Cortex of kidney (tissue), 1 donor: ENCODE data around the gene SERTAD2.

Experiments used
- DNase-seq: peaks from one replicate; lab custom pipeline; 2025; lab: John Stamatoyannopoulos, UW

Gene SERTAD2, protein sequence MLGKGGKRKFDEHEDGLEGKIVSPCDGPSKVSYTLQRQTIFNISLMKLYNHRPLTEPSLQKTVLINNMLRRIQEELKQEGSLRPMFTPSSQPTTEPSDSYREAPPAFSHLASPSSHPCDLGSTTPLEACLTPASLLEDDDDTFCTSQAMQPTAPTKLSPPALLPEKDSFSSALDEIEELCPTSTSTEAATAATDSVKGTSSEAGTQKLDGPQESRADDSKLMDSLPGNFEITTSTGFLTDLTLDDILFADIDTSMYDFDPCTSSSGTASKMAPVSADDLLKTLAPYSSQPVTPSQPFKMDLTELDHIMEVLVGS

GRCh38 chr2:64653109-64654062 lies at the start of gene SERTAD2:
Gene SERTAD2 (minus strand): TSS chr2:64653913. CDS start chr2:64636871, 17,042 bp downstream.
- no peak for DNase-seq

- DNase-seq: no peak
Measured at GRCh38 chr2:64700133-64700809, 46.6 kb upstream of the SERTAD2 start.

DNA sequence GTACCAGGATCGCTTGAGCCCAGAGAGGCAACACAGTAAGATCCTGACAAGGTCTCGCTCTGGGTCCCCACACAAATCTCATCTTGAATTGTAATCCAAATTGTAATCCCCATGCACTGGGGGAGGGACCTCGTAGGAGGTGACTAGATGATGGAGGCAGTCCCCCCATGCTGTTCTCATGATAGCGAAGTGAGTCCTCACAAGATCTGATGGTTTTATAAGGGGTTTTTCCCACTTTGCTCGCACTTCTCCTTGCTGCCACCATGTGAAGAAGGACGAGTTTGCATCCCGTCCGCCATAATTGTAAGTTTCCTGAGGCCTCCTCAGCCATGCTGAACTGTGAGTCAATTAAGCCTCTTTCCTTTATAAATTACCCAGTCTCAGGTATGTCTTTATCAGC lies 46.0 kb upstream of the SERTAD2 start:
- no peak for DNase-seq

DNA sequence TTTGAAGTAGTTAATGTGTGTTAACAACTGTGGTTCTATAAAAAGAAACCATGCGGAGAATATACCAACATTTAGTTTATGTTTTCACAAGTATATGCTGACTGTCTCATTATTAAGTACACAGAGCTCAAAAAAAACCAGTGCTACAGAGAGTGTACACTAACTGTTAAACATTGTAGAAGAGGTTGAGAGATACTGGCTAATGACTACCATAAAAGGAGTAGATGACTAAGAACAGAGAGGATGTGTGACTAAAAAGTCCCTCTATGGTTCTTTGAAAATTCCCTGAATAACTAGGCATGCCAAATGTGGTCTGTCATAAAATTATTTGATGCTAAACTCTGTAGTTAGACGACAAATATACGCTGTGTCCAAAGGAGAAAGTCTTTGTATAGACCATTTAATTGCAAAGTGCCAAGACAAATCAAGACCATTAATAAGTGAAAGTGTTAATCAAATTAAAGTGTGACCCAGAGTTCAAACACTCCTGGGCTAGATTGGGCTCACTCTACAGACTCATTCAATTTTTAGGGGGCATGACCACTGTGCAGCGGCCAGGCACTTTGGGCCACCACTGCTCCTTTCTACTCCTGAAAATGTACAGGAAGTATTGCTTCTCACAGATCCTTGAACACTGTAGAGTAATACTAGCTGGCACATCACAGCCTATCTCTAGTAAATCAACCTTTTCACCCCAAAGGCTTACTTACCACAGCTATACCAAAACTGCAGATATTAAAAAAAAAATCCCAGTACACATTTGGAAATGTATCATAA lies 45.1 kb upstream of the SERTAD2 start:
- no peak for DNase-seq

- DNase-seq: no peak
Measured at GRCh38 chr2:64698177-64698643, 44.5 kb upstream of the SERTAD2 start.

- no peak for DNase-seq
Measured at GRCh38 chr2:64697297-64698176, 43.8 kb upstream of the SERTAD2 start.

GRCh38 chr2:64696636-64697035 lies 42.9 kb upstream of the SERTAD2 start:
- no peak for DNase-seq

- DNase-seq: no peak
Measured at GRCh38 chr2:64695721-64696261, 42.1 kb upstream of the SERTAD2 start.

- no peak for DNase-seq
Measured at GRCh38 chr2:64692401-64692800, 38.7 kb upstream of the SERTAD2 start.

DNA sequence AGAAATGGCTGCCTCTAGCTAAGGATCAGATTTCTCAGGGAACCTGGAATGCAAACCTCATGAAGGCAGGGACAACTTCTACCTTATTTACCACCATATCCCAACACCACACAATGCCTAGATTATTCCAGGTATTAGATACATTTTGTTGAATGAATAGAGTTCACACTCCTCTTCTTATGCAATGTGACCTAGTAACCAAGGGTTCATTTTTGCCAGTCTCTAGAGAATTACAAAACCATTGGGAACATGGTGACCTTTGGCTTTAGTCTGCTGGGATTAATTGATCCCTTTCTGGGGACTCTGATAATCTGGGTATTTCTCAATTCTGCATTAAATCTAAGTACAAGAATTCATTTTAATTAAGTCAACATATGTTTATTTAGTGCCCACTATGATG lies 35.2 kb upstream of the SERTAD2 start:
- no peak for DNase-seq

DNA sequence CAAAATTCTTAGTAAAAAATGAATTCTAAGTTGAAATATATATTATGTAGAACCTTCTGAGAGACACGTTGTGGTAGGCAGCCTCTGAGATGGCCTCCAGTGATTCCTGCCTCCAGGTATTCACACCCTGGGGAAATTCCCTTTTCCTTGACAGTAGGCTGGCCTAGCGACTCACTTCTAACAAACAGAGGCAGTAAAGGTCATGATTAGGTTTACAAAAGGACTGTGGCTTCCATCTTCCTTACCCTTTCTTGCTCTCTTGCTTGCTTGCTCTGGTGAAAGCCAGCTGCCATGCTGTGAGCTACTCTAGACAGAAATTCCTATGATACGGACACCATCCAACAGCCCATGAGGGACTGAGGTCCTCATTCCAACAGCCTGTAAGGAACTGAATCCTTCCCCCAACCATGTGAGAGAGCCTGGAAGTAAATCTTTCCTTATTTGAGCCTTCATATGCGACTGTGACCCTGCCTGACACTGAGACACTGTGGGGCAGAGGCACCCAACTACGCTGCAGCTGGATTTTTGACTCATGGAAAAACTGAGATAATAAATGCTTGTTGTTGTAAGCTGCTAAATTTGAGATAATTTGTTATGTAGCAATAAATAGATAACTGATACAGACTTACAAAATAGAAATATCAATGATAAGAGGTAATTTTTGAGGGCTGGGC lies 32.7 kb upstream of the SERTAD2 start:
- no peak for DNase-seq

GRCh38 chr2:64685430-64685829 lies 31.7 kb upstream of the SERTAD2 start:
- no peak for DNase-seq

DNA sequence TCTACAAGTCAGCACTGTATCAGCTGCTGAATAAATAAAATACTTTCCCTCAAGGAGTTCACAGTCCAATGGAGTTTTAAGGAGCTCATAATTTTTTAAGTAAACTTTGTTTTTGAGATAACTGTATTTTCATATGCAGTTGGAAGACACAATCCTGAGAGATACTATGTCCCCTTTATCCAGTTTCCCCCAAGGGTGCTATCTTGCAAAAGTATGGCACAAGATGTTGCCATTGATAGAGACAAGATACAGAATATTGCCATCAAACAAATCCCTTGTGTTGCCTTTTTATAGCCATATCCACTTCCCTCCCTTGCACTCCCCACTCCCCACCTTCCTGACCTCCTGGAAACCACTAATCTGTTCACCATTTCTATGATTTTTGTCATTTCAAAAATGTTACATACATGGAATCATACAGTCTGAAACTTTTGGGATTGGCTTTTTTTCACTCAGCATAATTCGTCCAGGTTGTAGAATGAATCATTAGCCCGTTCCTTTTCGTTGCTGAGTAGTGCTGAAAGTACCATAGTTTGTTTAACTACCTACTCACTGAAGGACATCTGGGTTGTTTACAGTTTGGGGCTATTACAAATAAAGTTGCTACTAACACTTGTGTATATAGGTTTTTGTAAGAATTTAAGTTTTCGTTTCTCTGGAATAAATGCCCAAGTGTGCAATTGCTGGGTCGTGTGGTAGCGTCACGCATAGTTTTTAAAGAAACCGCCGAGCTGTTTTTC lies 30.2 kb upstream of the SERTAD2 start:
- DNase-seq: no peak

DNA sequence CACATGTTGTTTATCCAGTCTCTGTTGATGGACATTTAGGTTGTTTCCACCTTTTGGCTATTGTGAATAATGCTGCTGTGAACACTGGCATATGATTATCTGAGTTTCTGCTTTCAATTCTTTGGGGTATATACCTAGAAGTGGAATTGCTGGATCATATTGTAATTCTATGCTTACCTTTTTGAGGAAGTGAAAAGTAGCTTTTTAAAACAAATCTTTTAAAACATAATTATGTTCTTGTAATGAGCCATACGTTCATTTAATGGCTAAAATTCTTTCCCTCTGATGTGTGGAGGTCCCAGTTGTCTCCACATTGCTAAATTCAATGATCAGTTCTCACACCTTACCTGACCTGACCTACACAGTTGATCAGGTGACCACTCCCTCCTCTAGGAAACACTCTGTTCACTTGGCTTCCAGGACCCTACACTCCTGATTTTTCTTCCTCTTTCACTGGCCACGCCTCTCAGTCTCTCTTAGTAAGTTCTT lies 27.8 kb upstream of the SERTAD2 start:
- no peak for DNase-seq

DNA sequence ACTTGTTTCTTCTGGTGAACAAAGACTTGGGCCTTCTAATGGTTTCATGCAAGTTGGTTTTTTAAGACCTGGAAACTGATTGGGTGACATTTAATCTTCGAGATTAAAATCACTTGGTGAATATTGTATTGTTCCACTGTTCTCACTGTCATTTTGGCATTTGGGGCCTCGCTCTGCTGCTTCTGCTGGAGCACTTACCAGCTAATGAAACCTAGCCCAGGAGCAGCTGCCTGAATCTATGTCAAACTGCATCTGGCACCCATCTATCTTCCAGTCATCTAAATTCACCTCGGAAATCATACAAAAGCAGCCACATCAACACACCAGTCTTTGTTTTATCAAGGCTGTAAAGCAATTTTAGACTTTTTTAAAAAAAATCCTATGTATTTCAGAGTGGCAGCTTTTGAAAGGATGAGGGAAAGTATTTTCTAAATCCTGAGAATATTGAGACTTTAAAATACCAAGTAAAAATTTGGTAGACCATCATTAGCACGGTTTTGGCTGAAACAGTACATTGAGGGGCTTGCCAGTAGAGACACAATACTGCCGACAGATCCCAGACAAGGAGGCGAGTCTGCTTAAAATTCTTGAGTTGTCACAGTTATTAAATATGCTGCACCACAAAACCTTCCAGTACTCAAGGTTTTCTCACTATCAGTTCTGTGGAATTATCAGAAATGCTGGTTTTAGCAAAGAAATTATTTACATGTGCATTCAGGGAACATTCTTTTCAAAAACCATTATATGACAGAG lies 26.1 kb upstream of the SERTAD2 start:
- no peak for DNase-seq

DNA sequence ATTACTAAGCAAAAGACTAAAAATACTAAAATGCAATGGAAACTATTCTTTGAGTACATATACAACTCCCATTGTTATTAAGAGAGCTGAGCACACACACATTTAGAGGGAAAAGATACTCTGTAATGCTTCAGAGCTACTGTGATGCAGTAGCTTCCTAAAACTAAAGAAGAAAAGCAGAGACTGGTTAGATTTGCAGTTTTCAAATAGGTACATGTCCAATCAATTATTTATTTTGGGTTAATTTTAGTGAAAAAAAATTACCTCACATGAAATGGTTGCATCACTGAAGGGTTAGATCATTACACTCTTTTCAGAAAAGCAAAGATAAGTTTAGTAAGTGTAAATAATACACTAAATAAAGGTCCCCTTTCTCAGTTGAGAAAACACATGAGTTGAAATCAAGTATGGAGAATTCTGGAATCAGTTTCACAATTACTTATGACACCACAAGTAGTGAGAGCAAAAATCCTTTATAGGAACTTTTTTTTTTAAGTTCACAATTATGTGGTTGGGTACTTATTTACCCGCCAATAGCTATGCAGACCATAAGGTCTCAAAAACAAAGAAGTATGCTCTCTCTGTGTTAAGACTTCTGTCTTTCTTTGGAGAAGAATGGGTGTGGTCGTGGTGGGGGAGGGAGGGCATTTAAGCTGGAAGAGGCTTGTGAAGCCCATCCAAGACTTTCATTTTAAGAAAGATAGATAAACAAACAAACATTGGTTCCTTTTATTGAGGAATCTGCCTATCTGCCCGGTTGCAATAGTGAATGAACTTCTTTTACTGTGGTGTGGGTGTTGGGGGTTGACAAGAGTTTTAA lies 25.3 kb upstream of the SERTAD2 start:
- no peak for DNase-seq

DNA sequence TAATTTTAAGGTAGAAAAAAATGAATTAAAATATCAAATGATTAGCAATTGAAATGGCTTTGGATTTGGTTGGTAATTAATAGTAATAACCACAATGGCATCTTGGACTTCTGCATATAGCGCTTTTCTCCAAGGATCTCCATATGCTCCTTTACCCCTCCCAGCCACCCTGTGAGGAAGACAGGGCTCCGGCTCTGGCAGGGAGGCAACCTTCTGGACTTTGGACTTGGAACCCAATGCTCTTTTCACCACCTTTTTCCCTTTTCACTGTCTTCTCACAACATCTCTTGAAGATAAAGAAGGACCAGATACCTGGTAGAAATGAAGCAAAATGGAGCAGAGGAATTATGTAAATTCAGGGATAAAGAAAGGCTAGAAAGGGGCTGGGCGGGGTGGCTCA lies 23.8 kb upstream of the SERTAD2 start:
- no peak for DNase-seq
